Lower lobe of right lung (tissue), 2 donors: ENCODE results near the gene MRPS27. TPM values are rescaled to one million over a fixed set of nuclear protein-coding genes. Genes with fewer than 3 reads are reported as not detected.

Experiments
- ATAC-seq, 2 donors: fragments of 200-7000 bp; cut with Tn5 transposase; one replicate each; pipeline ENCODE4 v1.9.1; 2020 to 2022; ENCODE audit warnings: mild to moderate bottlenecking in 2 of 2, moderate library complexity in 2 of 2
- DNase-seq: peaks from one replicate; pipeline ENCODE4 v3.0.0-alpha.2; 2020
- H3K27ac ChIP-seq: fragments of 200-600 bp; one replicate; pipeline ENCODE4 v1.8.0; 2022
- H3K27me3 ChIP-seq: fragments of 200-600 bp; one replicate; pipeline ENCODE4 v1.8.0; 2022; ENCODE audit warnings: low read depth
- H3K36me3 ChIP-seq: fragments of 200-600 bp; one replicate; pipeline ENCODE4 v1.8.0; 2022; ENCODE audit warnings: mild to moderate bottlenecking
- H3K4me1 ChIP-seq: fragments of 200-600 bp; one replicate; pipeline ENCODE4 v1.8.0; 2022
- H3K4me3 ChIP-seq: fragments of 200-600 bp; one replicate; pipeline ENCODE4 v1.8.0; 2022; ENCODE audit warnings: mild to moderate bottlenecking
- H3K9me3 ChIP-seq: fragments of 200-600 bp; one replicate; pipeline ENCODE4 v1.8.0; 2022
- intact Hi-C: fragments of 100-400 bp; cut with DNase I; formaldehyde crosslinking; loops from one replicate; pipeline ENCODE4 v1.11.0; 2022
- total RNA-seq: library from RNA; stranded (reverse); fragmentation: NEBNext Ultra II Directional; extraction: Animal tissue kit (Norgen Biotek cat#: 25700); gene quantifications from one replicate; pipeline ENCODE4 v1.2.1, GENCODE V29; 2021
- TF ChIP-seq, protein P1 (sequence below): fragments of 200-600 bp; IDR thresholded peaks from one replicate; pipeline ENCODE4 v1.8.0; 2022; ENCODE audit warnings: antibody characterized with exemption, mild to moderate bottlenecking
- donor health status: DM: no; HTN: yes; CAD: no; lungs with severe emphysema.

Gene MRPS27
- total RNA-seq, 1 donor from 2014 or later, result 35.1 TPM

DNA sequence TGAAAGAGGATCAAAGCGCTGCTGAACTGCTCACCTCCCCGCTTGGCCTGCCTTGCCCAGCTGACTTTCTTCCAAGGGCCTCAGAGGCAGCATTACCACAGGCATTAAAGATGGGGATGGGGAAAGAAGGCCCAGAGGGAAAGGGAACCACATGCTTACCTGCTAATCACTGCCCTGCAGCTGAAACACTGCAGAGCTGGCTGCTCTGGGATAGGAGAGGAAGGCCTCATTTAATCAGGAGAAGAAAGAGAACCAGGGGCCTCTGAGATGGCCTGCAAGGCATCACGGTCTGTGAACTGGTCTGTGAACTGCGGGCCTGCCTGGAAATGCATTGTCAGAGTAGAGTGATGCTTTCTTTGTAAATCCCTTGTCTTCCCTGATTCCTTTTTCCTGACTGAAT is 44.9 kb upstream of the MRPS27 start:
- no peak overlapping the region for H3K4me3 ChIP-seq
- H3K9me3 ChIP-seq, result no peaks in the 10 kb centered on the region
- no peak overlapping the region for H3K27ac ChIP-seq
- peaks cover 20% of the 10 kb centered on the region for H3K36me3 ChIP-seq
- ATAC-seq, result no peak
- TF ChIP-seq, protein P1, sequence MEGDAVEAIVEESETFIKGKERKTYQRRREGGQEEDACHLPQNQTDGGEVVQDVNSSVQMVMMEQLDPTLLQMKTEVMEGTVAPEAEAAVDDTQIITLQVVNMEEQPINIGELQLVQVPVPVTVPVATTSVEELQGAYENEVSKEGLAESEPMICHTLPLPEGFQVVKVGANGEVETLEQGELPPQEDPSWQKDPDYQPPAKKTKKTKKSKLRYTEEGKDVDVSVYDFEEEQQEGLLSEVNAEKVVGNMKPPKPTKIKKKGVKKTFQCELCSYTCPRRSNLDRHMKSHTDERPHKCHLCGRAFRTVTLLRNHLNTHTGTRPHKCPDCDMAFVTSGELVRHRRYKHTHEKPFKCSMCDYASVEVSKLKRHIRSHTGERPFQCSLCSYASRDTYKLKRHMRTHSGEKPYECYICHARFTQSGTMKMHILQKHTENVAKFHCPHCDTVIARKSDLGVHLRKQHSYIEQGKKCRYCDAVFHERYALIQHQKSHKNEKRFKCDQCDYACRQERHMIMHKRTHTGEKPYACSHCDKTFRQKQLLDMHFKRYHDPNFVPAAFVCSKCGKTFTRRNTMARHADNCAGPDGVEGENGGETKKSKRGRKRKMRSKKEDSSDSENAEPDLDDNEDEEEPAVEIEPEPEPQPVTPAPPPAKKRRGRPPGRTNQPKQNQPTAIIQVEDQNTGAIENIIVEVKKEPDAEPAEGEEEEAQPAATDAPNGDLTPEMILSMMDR, result no peak
- intact Hi-C loops, result loop anchor here (5.0 kb wide), 1 partner anchor 162 kb away; no protein-coding TSS in a partner anchor
- H3K4me1 ChIP-seq, result peaks cover 22% of the 10 kb centered on the region
- H3K27me3 ChIP-seq, result no peaks in the 10 kb centered on the region
- DNase-seq, result no peak

DNA sequence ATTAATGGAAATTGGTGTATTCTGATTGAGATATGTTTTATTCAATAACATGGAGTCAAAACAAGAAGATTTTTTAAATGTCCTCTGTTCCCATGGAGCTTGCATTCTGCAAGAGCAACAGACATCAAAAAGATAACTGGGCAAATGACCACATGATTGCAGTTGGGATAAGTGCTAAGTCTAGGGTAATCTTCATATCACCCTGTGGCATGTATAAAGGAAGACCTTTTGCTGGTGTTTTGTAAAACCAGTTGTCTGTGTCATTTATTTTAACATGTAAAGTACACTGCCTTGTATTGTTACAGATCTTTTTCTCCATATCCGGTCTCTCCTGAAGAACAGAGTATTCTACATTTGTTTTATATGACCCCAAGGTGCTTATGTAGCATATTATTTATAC is 44.1 kb upstream of the MRPS27 start:
- H3K4me1 ChIP-seq, result peaks cover 22% of the 10 kb centered on the region
- H3K36me3 ChIP-seq, result peaks cover 23% of the 10 kb centered on the region
- no peaks in the 10 kb centered on the region for H3K9me3 ChIP-seq
- intact Hi-C loops, result loop anchor here (5.0 kb wide), 1 partner anchor 163 kb away; no protein-coding TSS in a partner anchor
- DNase-seq (no peak), ATAC-seq (no peak)
- H3K4me3 ChIP-seq, result no peak overlapping the region
- TF ChIP-seq, protein P1, result no peak
- H3K27ac ChIP-seq, result no peak overlapping the region
- no peaks in the 10 kb centered on the region for H3K27me3 ChIP-seq

DNA sequence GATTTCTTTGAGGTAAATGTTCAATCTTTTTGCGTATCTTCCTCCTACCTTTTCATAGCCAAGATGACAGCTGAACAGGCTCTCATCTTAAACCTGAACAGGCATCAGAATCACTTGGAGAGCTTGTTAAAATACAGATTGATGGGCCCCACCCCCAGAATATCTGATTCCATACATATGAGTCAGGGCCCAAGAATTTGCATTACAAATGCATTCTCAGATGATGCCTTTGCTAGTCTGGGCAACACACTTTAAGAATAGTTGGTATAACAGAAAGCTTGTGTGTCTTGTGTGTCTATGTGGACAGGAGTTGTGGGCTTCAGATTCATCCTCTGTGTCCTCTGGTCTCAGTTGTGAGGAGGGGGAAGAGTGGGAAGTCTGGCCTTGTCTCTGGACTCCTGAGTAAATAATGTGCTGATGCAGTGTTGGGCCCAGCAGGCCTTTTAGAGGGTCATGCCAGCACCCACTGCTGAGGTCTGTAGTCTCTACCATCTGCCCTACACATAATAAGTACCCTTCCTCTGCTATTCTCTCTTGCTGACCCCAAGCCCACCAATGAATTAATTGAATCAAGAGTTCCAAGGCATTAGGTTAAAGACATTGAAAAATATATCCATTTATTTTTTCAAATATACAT is 43.2 kb upstream of the MRPS27 start:
- no peaks in the 10 kb centered on the region for H3K27me3 ChIP-seq
- H3K36me3 ChIP-seq, result peaks cover 30% of the 10 kb centered on the region
- no peak overlapping the region for H3K4me3 ChIP-seq
- no peak for DNase-seq
- no peak overlapping the region for H3K27ac ChIP-seq
- TF ChIP-seq, protein P1, result no peak
- H3K4me1 ChIP-seq, result peaks cover 14% of the 10 kb centered on the region
- no peaks in the 10 kb centered on the region for H3K9me3 ChIP-seq
- intact Hi-C loops, result loop anchor here (5.0 kb wide), 1 partner anchor 164 kb away; no protein-coding TSS in a partner anchor
- no peak for ATAC-seq

DNA sequence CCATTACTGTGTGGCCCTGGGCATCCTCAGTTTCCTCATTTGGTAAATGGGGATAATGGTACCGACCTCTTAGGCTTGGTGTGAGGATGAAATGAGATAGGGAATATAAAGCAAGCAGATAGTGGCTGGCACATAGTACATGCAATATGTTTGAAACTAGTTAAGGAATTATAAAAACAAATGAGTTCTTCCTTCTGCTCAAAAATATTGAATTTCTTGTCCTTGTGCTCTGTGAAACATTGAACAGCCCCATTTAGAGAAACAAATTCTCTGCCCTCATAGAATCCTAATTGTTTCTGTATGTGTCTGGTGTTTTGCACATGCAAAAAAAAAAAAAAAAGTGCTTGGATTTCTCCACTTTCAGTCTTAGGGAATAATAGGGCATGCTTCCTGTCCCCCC is 39.8 kb upstream of the MRPS27 start:
- Histone ChIP-seq H3K36me3 (peaks cover 33% of the 10 kb centered on the region), H3K4me1 (no peaks in the 10 kb centered on the region), H3K27ac (no peak overlapping the region), H3K4me3 (no peak overlapping the region), H3K27me3 (no peaks in the 10 kb centered on the region), H3K9me3 (no peaks in the 10 kb centered on the region)
- TF ChIP-seq, protein P1, result no peak
- DNase-seq, result no peak
- intact Hi-C loops, result loop anchor here (5.0 kb wide), 1 partner anchor 167 kb away; no protein-coding TSS in a partner anchor
- no peak for ATAC-seq

DNA sequence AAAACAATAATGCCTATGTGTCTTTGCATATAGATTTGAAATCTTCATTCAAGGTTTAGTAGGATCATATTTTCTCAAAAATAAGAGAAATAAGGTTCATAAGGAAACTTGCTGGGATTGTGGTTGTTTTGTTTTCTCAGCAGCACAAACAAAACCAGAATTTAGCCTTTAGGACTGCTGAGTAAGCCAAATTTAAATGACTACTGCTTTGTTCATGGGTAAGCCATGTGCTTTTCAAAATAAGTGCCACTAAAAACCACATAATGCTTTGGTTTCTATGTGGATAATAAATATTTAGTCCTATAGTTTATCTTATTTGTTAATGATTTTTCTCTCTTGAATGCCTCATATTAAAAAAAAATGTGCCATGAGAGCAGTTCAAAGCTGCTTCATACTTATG is 38.9 kb upstream of the MRPS27 start:
- intact Hi-C loops, result no loop called here
- H3K4me3 ChIP-seq, result no peak overlapping the region
- no peaks in the 10 kb centered on the region for H3K4me1 ChIP-seq
- TF ChIP-seq, protein P1, result no peak
- no peak overlapping the region for H3K27ac ChIP-seq
- no peak for ATAC-seq
- no peaks in the 10 kb centered on the region for H3K9me3 ChIP-seq
- peaks cover 33% of the 10 kb centered on the region for H3K36me3 ChIP-seq
- DNase-seq, result no peak
- H3K27me3 ChIP-seq, result no peaks in the 10 kb centered on the region
